H1 (cell line): Measurements from ENCODE around the gene TCF20. TPM values are rescaled to one million over a fixed set of nuclear protein-coding genes. Genes with fewer than 3 reads are reported as not detected.

Experiments
- CTCF ChIA-PET: fragments of 300-600 bp; sonication (Branson Sonifier 250); formaldehyde crosslinking; loops from one replicate; lab custom pipeline; 2021; ENCODE audit not compliant: partially characterized antibody; lab: Charles Lee
- POLR2A ChIA-PET: fragments of 300-600 bp; sonication (Branson Sonifier 250); formaldehyde crosslinking; loops from one replicate; lab custom pipeline; 2021; ENCODE audit warnings: inconsistent platforms; ENCODE audit not compliant: partially characterized antibody; lab: Charles Lee
- DNase-seq, 2 experiments: peaks; one replicate each; pipeline versions ENCODE4 v3.0.0 to v3.0.0-alpha.2; 2010 to 2022; ENCODE audit warnings: low spot score in 2 of 2, low read depth in 1 of 2, mixed read lengths in 1 of 2
- FAIRE-seq: peaks from 2 replicates; lab custom pipeline; 2011; peaks lifted over from hg19 to GRCh38; lab: Jason Lieb, UNC
- H2AFZ ChIP-seq: 2 replicates; pipeline ENCODE4 v1.8.1; 2012; ENCODE audit warnings: low read length, inconsistent platforms
- H2AK5ac ChIP-seq: 2 replicates; pipeline ENCODE4 v1.6.1; 2013; ENCODE audit warnings: low read depth, low read length
- H2BK120ac ChIP-seq: replicated peaks from 2 replicates; pipeline ENCODE3; 2013; ENCODE audit warnings: low read depth, low read length, inconsistent platforms
- H2BK12ac ChIP-seq: 2 replicates; pipeline ENCODE4 v1.6.1; 2013; ENCODE audit warnings: low read depth, low read length
- H2BK15ac ChIP-seq: 2 replicates; pipeline ENCODE4 v1.6.1; 2013; ENCODE audit warnings: low read length
- H2BK20ac ChIP-seq: 2 replicates; pipeline ENCODE4 v1.6.1; 2013; ENCODE audit warnings: low read length
- H2BK5ac ChIP-seq: 2 replicates; pipeline ENCODE4 v1.6.1; 2013; ENCODE audit warnings: low read depth, low read length
- H3K14ac ChIP-seq: 2 replicates; pipeline ENCODE4 v1.6.1; 2013; ENCODE audit warnings: inconsistent platforms; ENCODE audit not compliant: insufficient read length
- H3K18ac ChIP-seq: 2 replicates; pipeline ENCODE4 v1.6.1; 2013; ENCODE audit warnings: low read length; ENCODE audit errors: extremely low read depth
- H3K23ac ChIP-seq: 2 replicates; pipeline ENCODE4 v1.6.1; 2013; ENCODE audit warnings: inconsistent platforms; ENCODE audit not compliant: insufficient read length
- H3K23me2 ChIP-seq: 2 replicates; pipeline ENCODE4 v1.6.1; 2013; ENCODE audit warnings: low read depth, low read length
- H3K27ac ChIP-seq: 2 replicates; pipeline ENCODE4 v1.6.1; 2011; ENCODE audit warnings: low read depth, low read length, inconsistent platforms
- H3K27me3 ChIP-seq, 4 experiments: replicated peaks in 1 of 4; 1 replicate in 1 of 4; 2 replicates in 3 of 4; pipeline versions ENCODE4 v1.6.1 to v1.8.1; 2011 to 2013; ENCODE audit warnings: low read length in 3 of 4, mild to moderate bottlenecking in 3 of 4, inconsistent platforms in 2 of 4, mixed read lengths in 2 of 4, moderate library complexity in 1 of 4; ENCODE audit not compliant: control insufficient read depth in 3 of 4, insufficient read depth in 3 of 4; ENCODE audit errors: extremely low read depth in 1 of 4
- H3K36me3 ChIP-seq, 4 experiments: 2 replicates each; pipeline versions ENCODE4 v1.6.1 to v1.8.1; 2011 to 2013; ENCODE audit warnings: mild to moderate bottlenecking in 4 of 4, low read length in 3 of 4, moderate library complexity in 2 of 4, control low read depth in 1 of 4, inconsistent platforms in 1 of 4; ENCODE audit not compliant: insufficient read depth in 4 of 4, control insufficient read depth in 2 of 4
- H3K4ac ChIP-seq: replicated peaks from 2 replicates; pipeline ENCODE3; 2013; ENCODE audit warnings: low read length, low read depth, mixed read lengths, inconsistent platforms; ENCODE audit not compliant: insufficient read length
- H3K4me1 ChIP-seq, 4 experiments: replicated peaks in 1 of 4; 1 replicate in 1 of 4; 2 replicates in 3 of 4; pipeline versions ENCODE4 v1.6.1 to v1.8.1; 2011 to 2013; ENCODE audit warnings: low read length in 3 of 4, inconsistent platforms in 2 of 4, mixed read lengths in 1 of 4; ENCODE audit not compliant: insufficient read depth in 4 of 4, control insufficient read depth in 3 of 4
- H3K4me2 ChIP-seq, 2 experiments: 2 replicates each; pipeline versions ENCODE4 v1.6.1 to v1.8.1; 2011 to 2013; ENCODE audit warnings: low read depth in 2 of 2, low read length in 2 of 2, control low read depth in 1 of 2, inconsistent platforms in 1 of 2, mild to moderate bottlenecking in 1 of 2; ENCODE audit not compliant: insufficient read depth in 1 of 2
- H3K4me3 ChIP-seq, 4 experiments: fragments of 200-600, 300-600 bp in 1 of 4; sonication (generic), shearing (Covaris generic), sonication (Bioruptor Twin) in 1 of 4; 2 replicates each; pipeline versions ENCODE4 v1.5.1 to v1.8.1; 2011 to 2016; ENCODE audit warnings: low read length in 4 of 4, low read depth in 3 of 4, control low read depth in 2 of 4, inconsistent platforms in 2 of 4, mild to moderate bottlenecking in 2 of 4, mixed read lengths in 1 of 4, moderate library complexity in 1 of 4; ENCODE audit not compliant: insufficient read depth in 2 of 4; ENCODE audit errors: extremely low read depth in 1 of 4
- H3K56ac ChIP-seq: replicated peaks from 2 replicates; pipeline ENCODE3; 2013; ENCODE audit warnings: low read depth, mild to moderate bottlenecking, mixed read lengths, low read length, inconsistent platforms; ENCODE audit not compliant: insufficient read length
- H3K79me1 ChIP-seq: 2 replicates; pipeline ENCODE4 v1.6.1; 2013; ENCODE audit warnings: low read depth, low read length, control low read depth
- H3K79me2 ChIP-seq, 2 experiments: 2 replicates each; pipeline versions ENCODE4 v1.6.1 to v1.8.1; 2012 to 2013; ENCODE audit warnings: low read length in 2 of 2, mild to moderate bottlenecking in 2 of 2, inconsistent platforms in 1 of 2; ENCODE audit not compliant: insufficient read depth in 2 of 2, control insufficient read depth in 1 of 2
- H3K9ac ChIP-seq, 4 experiments: replicated peaks in 1 of 4; 1 replicate in 1 of 4; 2 replicates in 3 of 4; pipeline versions ENCODE4 v1.6.1 to v1.8.1; 2011 to 2013; ENCODE audit warnings: low read depth in 3 of 4, low read length in 3 of 4, control low read depth in 2 of 4, mild to moderate bottlenecking in 2 of 4, moderate library complexity in 2 of 4, inconsistent platforms in 1 of 4; ENCODE audit errors: extremely low read depth in 1 of 4
- H3K9me3 ChIP-seq, 2 experiments: 2 replicates each; pipeline versions ENCODE4 v1.6.1 to v1.8.1; 2012 to 2013; ENCODE audit warnings: mild to moderate bottlenecking in 2 of 2, moderate library complexity in 2 of 2, control low read depth in 1 of 2, inconsistent platforms in 1 of 2, low read depth in 1 of 2, low read length in 1 of 2, mixed read lengths in 1 of 2; ENCODE audit not compliant: insufficient read depth in 2 of 2
- H4K20me1 ChIP-seq, 2 experiments: replicated peaks in 1 of 2; 2 replicates each; pipeline versions ENCODE3 to v1.8.1; 2011 to 2013; ENCODE audit warnings: inconsistent platforms in 2 of 2, low read length in 2 of 2, mild to moderate bottlenecking in 1 of 2; ENCODE audit not compliant: insufficient read depth in 2 of 2, control insufficient read depth in 1 of 2
- H4K5ac ChIP-seq: 2 replicates; pipeline ENCODE4 v1.6.1; 2013; ENCODE audit warnings: low read length, low read depth, mixed read lengths, inconsistent platforms; ENCODE audit not compliant: insufficient read length
- H4K8ac ChIP-seq: 2 replicates; pipeline ENCODE4 v1.8.0; 2013; ENCODE audit warnings: mild to moderate bottlenecking, moderate library complexity, low read length, inconsistent platforms; ENCODE audit not compliant: insufficient read depth; ENCODE audit errors: extremely low read depth
- H4K91ac ChIP-seq: replicated peaks from 2 replicates; pipeline ENCODE3; 2013; ENCODE audit warnings: low read length, mixed read lengths, inconsistent platforms; ENCODE audit not compliant: insufficient read length
- CBX5 ChIP-seq: fragments of 300-800, 300-1000 bp; sonication (generic); IDR thresholded peaks from 2 replicates; pipeline ENCODE4 v1.7.1; 2016; ENCODE audit warnings: antibody characterized with exemption, low read length, low read depth
- CHD1 ChIP-seq: IDR thresholded peaks from 2 replicates; pipeline ENCODE4 v1.6.1; 2012; ENCODE audit warnings: low read depth, low read length, improper control_type of control experiment
- HDAC2 ChIP-seq, 2 experiments: fragments of 300-600 bp in 1 of 2; sonication (generic) in 1 of 2; IDR thresholded peaks; 2 replicates each; pipeline ENCODE4 v1.6.1; 2011 to 2012; ENCODE audit warnings: low read depth in 2 of 2, low read length in 2 of 2, mild to moderate bottlenecking in 2 of 2, moderate library complexity in 2 of 2, borderline replicate concordance in 1 of 2, inconsistent platforms in 1 of 2
- JUND ChIP-seq: IDR thresholded peaks from 2 replicates; pipeline ENCODE4 v1.6.1; 2011; ENCODE audit warnings: mild to moderate bottlenecking, improper control_type of control experiment, low read length
- KDM1A ChIP-seq: fragments of 200-600, 300-600 bp; sonication (generic); IDR thresholded peaks from 2 replicates; pipeline ENCODE4 v1.7.1; 2016; ENCODE audit warnings: mild to moderate bottlenecking, low read length, borderline replicate concordance
- PHF8 ChIP-seq: fragments of 200-600 bp; sonication (generic); conservative IDR thresholded peaks from 2 replicates; pipeline ENCODE4 v1.7.1; 2012; ENCODE audit warnings: low read depth, mild to moderate bottlenecking, inconsistent platforms, low read length, moderate library complexity
- RFX5 ChIP-seq: IDR thresholded peaks from 2 replicates; pipeline ENCODE4 v1.6.1; 2011; ENCODE audit warnings: low read depth, low read length, improper control_type of control experiment, borderline replicate concordance
- RXRA ChIP-seq: IDR thresholded peaks from 2 replicates; pipeline ENCODE4 v1.6.1; 2011; ENCODE audit warnings: low read depth, mild to moderate bottlenecking, low read length, moderate library complexity; ENCODE audit not compliant: insufficient read depth
- SRF ChIP-seq: IDR thresholded peaks from 2 replicates; pipeline ENCODE4 v1.6.1; 2011; ENCODE audit warnings: mild to moderate bottlenecking, low read depth, low read length, moderate library complexity
- SUZ12 ChIP-seq: fragments of 200-600 bp; sonication (generic); IDR thresholded peaks from 2 replicates; pipeline ENCODE4 v1.6.1; 2012; ENCODE audit warnings: mild to moderate bottlenecking, inconsistent platforms, low read length, moderate library complexity, mixed read lengths
- TBP ChIP-seq: IDR thresholded peaks from 2 replicates; pipeline ENCODE4 v1.6.1; 2011; ENCODE audit warnings: low read depth, low read length, improper control_type of control experiment
- TEAD4 ChIP-seq: IDR thresholded peaks from 2 replicates; pipeline ENCODE4 v1.6.1; 2012; ENCODE audit warnings: low read depth, low read length, inconsistent platforms, mixed read lengths
- WGBS, 2 experiments: shearing (Covaris generic) in 1 of 2; methylation state at CpG; one replicate each; pipeline versions ENCODE4 v1.1.6 to v1.1.7; 2013 to 2015; ENCODE audit warnings: low lambda C conversion rate in 2 of 2, mixed read lengths in 2 of 2, inconsistent platforms in 1 of 2, low coverage in 1 of 2, missing lambda C conversion rate in 1 of 2; ENCODE audit not compliant: insufficient replicate concordance in 2 of 2, insufficient coverage in 1 of 2, insufficient read length in 1 of 2; ENCODE audit errors: extremely low coverage in 1 of 2, missing lambda C conversion rate in 1 of 2; 5-methylcytosine and 5-hydroxymethylcytosine counted together
- polyA plus RNA-seq, 7 experiments: library from polyadenylated mRNA; depleted of rRNA in 3 of 7; stranded (reverse) in 5 of 7; unstranded in 2 of 7; fragments of >200 nt in 5 of 7; fragments of 200-250 nt in 2 of 7; gene quantifications; 1 replicate in 5 of 7; 2 replicates in 1 of 7; 4 replicates in 1 of 7; pipeline versions ENCODE4 v1.2.1 to v1.2.3, GENCODE V29; 2011 to 2013; ENCODE audit warnings: missing spikeins in 2 of 7, mixed read lengths in 2 of 7
- total RNA-seq: library from RNA; stranded (reverse); fragmentation: NEBNext Ultra II Directional; extraction: Animal tissue kit (Norgen Biotek cat#: 25700); gene quantifications from 2 replicates; pipeline ENCODE4 v1.2.1, GENCODE V29; 2021

TCF20 gene
- total and polyA plus RNA-seq, 2 of the 8 experiments (the other 6 are each of a cell fraction or from before 2014, with no cell fraction given) = 22.0 to 79.8 TPM

DNA sequence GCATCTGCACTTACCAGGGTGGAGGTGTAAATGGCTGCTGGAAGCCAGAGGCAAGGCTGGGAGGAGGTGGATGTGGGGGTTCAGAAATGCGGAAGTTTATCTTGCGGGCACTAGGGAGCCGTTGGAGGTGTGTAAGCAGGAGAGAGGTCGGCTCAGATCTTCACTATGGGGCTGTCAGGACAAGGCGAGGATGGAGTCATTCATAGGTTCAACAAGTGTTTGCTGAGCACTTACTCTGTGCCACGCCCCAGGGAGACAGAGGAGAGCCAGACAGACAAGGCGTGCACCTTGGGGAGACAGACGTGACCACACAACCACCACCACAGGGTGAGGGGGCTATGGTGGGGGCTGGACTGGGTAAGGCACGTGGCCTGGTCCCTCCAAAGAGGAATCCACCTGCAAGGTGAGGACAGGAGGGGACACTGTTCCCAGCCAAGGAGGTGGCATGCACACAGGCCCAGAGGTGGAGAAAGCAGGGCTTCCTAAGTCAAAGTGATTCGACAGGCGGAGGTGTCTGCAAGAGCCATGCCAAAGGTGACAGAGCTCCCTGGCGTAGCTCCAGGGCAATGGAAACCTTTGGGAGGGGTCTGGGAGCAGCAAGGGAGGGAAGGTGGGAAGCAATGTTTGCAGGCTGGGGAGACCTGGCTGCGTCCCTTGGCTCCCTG, 30.8 kb upstream of the TCF20 start:
- Histone ChIP-seq H2BK5ac (peak overlapping the region; percentile 97; the same call in 1 of the 2 replicates), H3K14ac (no peak overlapping the region), H2AFZ (no peak overlapping the region), H3K9ac (no peak overlapping the region), H3K79me2 (no peaks in the 10 kb centered on the region), H2AK5ac (peak overlapping the region; percentile 53; the same call in 1 of the 2 replicates), H4K20me1 (peaks cover 2 to 3% of the 10 kb centered on the region in 2 experiments), H3K18ac (peak overlapping the region; percentile 73), H3K27ac (no peak overlapping the region), H3K56ac (no peak overlapping the region), H3K4me3 (peak overlapping the region in 1 of 4 experiments; percentile 52; a peak in 1 of 8 replicates), H3K9me3 (no peaks in the 10 kb centered on the region), H2BK20ac (peak overlapping the region; percentile 75), H3K27me3 (peaks cover 0 to 7% (median 6%) of the 10 kb centered on the region in 4 experiments; a peak in 5 of 7 replicates), H2BK12ac (peak overlapping the region; percentile 98; the same call in 1 of the 2 replicates), H3K23me2 (peaks cover 5% of the 10 kb centered on the region; the same call in 1 of the 2 replicates), H4K8ac (no peak overlapping the region), H3K4me1 (peaks cover 10 to 60% (median 44%) of the 10 kb centered on the region in 4 experiments), H3K36me3 (no peaks in the 10 kb centered on the region), H3K4ac (peak overlapping the region; percentile 83), H2BK15ac (peak overlapping the region; percentile 98), H4K5ac (no peak overlapping the region), H3K23ac (no peak overlapping the region), H2BK120ac (no peak overlapping the region), H3K4me2 (peak overlapping the region; percentile 51 to 69; a peak in 3 of 4 replicates), H4K91ac (peak overlapping the region; percentile 76), H3K79me1 (no peaks in the 10 kb centered on the region)
- POLR2A ChIA-PET = interaction anchor here (1.2 to 2.8 kb wide), 2 partner anchors 33 to 44 kb away, joined by 3 to 8 read pairs; no protein-coding TSS in a partner anchor
- CTCF ChIA-PET = interaction anchor here (0.9 to 1.0 kb wide), 3 partner anchors 23 to 109 kb away, joined by 3 to 6 read pairs (median 3); no protein-coding TSS in a partner anchor
- FAIRE-seq = no peak
- WGBS, 2 experiments = 73% methylated on average over 13 of the region's 13 CpGs; no CpG with 5 or more reads in 1 of the 2 experiments
- DNase-seq = no peak
- TF ChIP-seq TBP (no peak), SUZ12 (no peak), RXRA (no peak), PHF8 (no peak), JUND (no peak), HDAC2 (IDR thresholded peaks at IDR 0.05; ENCODE audit: borderline replicate concordance in 1 of 2, low read depth in 2 of 2, low read length in 2 of 2) (no peak), CBX5 (no peak), TEAD4 (no peak), CHD1 (no peak), SRF (no peak), RFX5 (no peak), KDM1A (no peak)
